AG10803 (cell line): ENCODE data around the gene KRTAP19-4.

Experiments used
- DNase-seq: peaks from one replicate; pipeline ENCODE4 v3.0.0; 2010; ENCODE audit warnings: low read depth
- H3K4me3 ChIP-seq: 2 replicates; pipeline ENCODE4 v1.5.1; 2011; ENCODE audit warnings: mild to moderate bottlenecking, low read length, control low read depth
- TF ChIP-seq, protein P1 (sequence below): conservative IDR thresholded peaks from 2 replicates; pipeline ENCODE4 v1.5.1; 2011; ENCODE audit warnings: mild to moderate bottlenecking, low read length, control low read depth, inconsistent platforms

The KRTAP19-4 gene

DNA sequence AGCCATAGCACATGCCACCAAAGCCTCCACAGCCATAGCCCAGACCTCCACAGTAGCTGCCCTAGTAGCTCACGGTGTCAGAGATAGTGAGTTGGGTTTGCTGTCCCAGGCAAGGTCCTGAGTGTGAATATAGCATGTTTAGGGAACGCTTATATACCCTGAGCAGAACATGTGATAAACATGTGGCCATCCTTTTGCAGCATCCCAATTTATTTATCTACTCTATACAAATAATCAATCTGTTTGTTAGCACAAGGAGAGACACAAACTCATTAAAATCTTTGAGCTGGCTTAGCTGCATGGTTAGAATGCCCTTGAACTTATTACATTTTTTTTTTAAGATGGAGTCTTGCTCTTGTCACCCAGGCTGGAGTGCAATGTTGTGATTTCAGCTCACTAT, 9.6 kb downstream of the KRTAP19-4 start, which contains the start of gene KRTAP19-2:
TSS of gene KRTAP19-2 (minus strand) at position 101 of the 400 bp plus-strand sequence. CDS start at position 13, 88 bp downstream.
- no peak within 1 kb of the TSS for H3K4me3 ChIP-seq
- DNase-seq, result no peak
- TF ChIP-seq, protein P1, sequence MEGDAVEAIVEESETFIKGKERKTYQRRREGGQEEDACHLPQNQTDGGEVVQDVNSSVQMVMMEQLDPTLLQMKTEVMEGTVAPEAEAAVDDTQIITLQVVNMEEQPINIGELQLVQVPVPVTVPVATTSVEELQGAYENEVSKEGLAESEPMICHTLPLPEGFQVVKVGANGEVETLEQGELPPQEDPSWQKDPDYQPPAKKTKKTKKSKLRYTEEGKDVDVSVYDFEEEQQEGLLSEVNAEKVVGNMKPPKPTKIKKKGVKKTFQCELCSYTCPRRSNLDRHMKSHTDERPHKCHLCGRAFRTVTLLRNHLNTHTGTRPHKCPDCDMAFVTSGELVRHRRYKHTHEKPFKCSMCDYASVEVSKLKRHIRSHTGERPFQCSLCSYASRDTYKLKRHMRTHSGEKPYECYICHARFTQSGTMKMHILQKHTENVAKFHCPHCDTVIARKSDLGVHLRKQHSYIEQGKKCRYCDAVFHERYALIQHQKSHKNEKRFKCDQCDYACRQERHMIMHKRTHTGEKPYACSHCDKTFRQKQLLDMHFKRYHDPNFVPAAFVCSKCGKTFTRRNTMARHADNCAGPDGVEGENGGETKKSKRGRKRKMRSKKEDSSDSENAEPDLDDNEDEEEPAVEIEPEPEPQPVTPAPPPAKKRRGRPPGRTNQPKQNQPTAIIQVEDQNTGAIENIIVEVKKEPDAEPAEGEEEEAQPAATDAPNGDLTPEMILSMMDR, result no peak

DNA sequence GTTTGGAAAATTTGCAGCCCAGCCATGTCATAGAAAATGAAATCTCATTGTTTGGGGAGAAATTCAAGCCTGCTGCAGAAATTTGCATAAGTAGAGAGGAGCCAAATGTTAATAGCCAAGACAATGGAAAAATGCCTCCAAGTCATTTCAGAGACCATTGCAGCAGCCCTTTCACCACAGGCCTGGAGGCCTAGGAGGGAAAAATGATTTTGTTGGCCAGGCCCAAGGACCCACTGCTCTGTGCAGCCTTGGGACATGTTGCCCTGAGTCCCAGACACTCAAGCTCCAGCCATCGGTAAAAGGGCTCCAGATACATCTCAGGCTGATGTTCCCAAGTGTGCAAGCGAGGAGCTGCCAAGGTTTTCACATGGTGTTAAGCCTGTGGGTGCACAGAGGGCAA, 10.8 kb downstream of the KRTAP19-4 start:
- H3K4me3 ChIP-seq, result no peak overlapping the region
- TF ChIP-seq, protein P1, result no peak
- DNase-seq, result no peak

DNA sequence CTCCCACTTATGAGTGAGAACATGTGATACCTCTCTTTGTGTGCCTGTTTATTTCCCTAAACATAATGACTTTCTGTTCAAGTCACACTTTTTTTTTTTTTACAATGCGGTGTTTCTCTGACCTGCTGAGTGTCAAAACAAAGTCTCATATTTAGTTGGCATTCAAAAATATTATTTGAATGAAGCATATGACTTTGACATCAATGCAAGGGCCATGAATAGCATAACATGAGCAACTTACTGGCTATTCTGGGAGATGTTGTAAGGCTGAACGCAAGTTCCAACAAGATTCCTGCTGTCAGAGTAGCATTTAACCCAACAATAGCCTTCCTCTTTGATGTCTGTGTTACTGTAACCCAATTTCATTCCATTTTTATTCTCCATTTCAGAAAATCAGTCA, 14.8 kb downstream of the KRTAP19-4 start:
- TF ChIP-seq, protein P1, result no peak
- H3K4me3 ChIP-seq, result no peak overlapping the region
- DNase-seq, result no peak

DNA sequence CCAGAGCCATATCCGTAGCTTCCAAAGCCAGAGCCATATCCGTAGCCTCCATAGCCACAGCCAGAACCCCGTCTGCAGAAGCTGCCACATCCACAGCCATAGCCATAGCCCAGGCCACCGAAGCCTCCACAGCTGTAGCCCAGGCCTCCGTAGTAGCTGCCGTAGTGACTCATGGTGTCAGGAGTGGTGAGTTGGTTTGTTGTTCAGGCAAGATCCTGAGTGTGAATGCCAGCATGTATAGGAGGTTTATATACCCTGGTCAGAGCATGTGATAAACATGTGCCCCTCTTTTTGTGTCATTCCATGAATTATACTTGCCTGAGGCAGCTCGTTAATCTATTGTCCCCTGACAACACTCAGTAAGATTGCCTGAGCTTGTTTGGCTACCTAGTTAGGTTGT, 16.8 kb downstream of the KRTAP19-4 start, which contains the start of gene KRTAP19-1:
TSS of gene KRTAP19-1 (minus strand) at position 223 of the 400 bp plus-strand sequence. CDS start at position 173, 50 bp downstream.
- TF ChIP-seq, protein P1, result no peak

DNA sequence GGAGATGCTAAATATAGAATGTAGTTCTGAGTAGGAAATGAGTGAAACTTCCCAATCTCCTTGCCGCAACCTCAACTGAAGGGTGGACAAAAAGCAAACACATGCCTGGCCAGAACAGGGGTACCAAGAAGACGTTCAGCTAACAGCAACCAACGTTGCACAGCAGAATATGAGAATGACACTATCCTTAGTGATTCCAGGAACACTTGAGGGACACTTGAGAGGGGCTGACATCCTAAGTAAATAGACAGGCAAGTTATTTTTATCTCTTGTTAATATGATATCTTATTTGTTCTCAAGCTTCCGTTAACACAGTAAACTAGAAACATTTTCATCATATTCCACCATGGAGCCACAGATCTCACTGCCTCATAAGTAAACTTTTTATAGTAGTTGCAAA, 17.7 kb downstream of the KRTAP19-4 start:
- DNase-seq, result no peak
- TF ChIP-seq, protein P1, result no peak

More for the DNA sequence above, 16.8 kb downstream of the KRTAP19-4 start, which contains the start of gene KRTAP19-1:
- no peak within 1 kb of the TSS for H3K4me3 ChIP-seq
- no peak for DNase-seq

DNA sequence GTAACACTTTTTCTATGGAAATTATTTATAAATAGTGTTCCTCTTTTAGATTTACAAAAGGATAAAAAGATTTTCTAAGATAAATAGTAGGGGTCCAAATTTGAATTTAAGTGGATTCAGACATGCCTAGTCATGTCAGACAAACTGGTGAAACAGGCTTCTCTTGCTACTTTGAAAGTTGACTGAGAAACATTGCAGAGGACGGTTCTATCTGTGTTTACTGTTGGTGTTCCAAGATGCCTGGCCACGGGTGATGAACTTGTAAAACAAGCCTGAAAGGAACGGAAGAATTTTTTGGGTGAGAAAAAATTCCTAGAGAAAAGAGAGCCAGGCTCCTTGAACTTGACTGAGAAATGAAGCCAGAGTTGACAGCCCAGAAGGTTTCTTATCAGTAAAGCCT, 19.0 kb downstream of the KRTAP19-4 start:
- DNase-seq, result no peak
- TF ChIP-seq, protein P1, result no peak
- H3K4me3 ChIP-seq, result no peak overlapping the region

More for the DNA sequence above, 17.7 kb downstream of the KRTAP19-4 start:
- H3K4me3 ChIP-seq, result no peak overlapping the region

DNA sequence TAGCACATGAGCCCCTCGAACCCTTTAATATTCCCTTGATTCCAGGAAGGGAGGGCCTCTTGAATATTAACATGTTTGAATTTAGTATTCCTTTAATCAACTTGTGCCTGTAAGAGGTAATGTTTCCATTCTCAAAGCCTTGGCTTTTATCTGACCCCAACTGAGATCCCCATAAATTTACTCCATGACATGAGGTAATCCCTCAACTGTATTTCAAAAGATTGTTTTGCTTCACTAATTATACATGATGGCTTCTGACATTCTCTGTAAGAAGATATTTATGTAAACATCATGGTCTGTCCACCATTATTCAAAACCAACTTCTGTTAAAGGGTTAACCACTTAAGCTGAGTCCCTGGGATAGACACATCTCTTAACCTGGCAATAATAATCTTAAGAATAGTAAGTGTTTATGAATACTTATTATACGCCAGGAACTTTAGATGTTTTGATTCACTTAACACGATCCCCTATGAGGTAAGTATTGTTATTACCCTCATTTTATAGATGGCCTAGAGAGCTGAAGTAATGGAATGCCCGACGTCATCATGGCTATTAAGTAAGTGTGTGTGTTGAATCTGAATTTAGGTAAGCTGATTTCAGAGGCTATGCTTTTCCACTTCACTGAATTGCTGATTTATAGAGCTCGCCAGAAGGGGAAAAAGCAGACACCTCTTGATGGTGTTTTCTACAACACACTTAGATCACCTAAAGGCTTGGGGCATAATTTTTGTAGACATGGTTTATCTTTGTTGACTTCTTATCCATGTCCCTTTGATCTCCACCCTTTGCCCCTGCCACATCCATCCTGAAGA, 27.9 kb downstream of the KRTAP19-4 start:
- no peak overlapping the region for H3K4me3 ChIP-seq
- DNase-seq, result no peak
- TF ChIP-seq, protein P1, result no peak
